Neural progenitor cell (in vitro differentiated cells): Measurements from ENCODE around the gene TUG1. TPM values are rescaled to one million over a fixed set of nuclear protein-coding genes. Genes with fewer than 3 reads are reported as not detected.

Experiments used
- DNase-seq: peaks from one replicate; pipeline ENCODE4 v3.0.0-alpha.2; 2016; ENCODE audit warnings: low spot score
- H2AFZ ChIP-seq: fragments of 200-600 bp; sonication (generic); replicated peaks from 2 replicates; pipeline ENCODE4 v1.6.1; 2016; ENCODE audit warnings: antibody characterized with exemption
- H3F3A ChIP-seq: fragments of 200-600 bp; sonication (generic); 2 replicates; pipeline ENCODE4 v1.6.1; 2016; ENCODE audit warnings: antibody characterized with exemption, low read depth
- H3K27ac ChIP-seq: fragments of 200-600 bp; sonication (generic); 2 replicates; pipeline ENCODE4 v1.5.1; 2016; ENCODE audit warnings: mild to moderate bottlenecking
- H3K27me3 ChIP-seq: fragments of 200-600 bp; sonication (generic); 2 replicates; pipeline ENCODE4 v1.6.1; 2016; ENCODE audit warnings: mild to moderate bottlenecking, moderate library complexity
- H3K36me3 ChIP-seq: fragments of 200-600 bp; sonication (generic); 2 replicates; pipeline ENCODE4 v1.5.1; 2016
- H3K4me1 ChIP-seq: fragments of 200-600 bp; sonication (generic); 2 replicates; pipeline ENCODE4 v1.6.1; 2016; ENCODE audit warnings: mixed run types
- H3K4me2 ChIP-seq: fragments of 200-600 bp; sonication (generic); 2 replicates; pipeline ENCODE4 v1.6.1; 2016
- H3K4me3 ChIP-seq: fragments of 200-600 bp; sonication (generic); 2 replicates; pipeline ENCODE4 v1.5.1; 2016
- H3K79me2 ChIP-seq: fragments of 200-600 bp; sonication (generic); 2 replicates; pipeline ENCODE4 v1.6.1; 2016; ENCODE audit warnings: low read depth
- H3K9ac ChIP-seq: fragments of 200-600 bp; sonication (generic); 2 replicates; pipeline ENCODE4 v1.6.1; 2016
- H3K9me3 ChIP-seq: fragments of 200-600 bp; sonication (generic); 2 replicates; pipeline ENCODE4 v1.5.1; 2016; ENCODE audit warnings: low read depth
- H4K20me1 ChIP-seq: fragments of 200-600 bp; sonication (generic); 2 replicates; pipeline ENCODE4 v1.6.1; 2016; ENCODE audit warnings: low read depth
- H3K27ac Mint-ChIP-seq: 3 replicates; pipeline ENCODE4 v1.8.0; 2021; ENCODE audit warnings: mixed read lengths
- H3K27me3 Mint-ChIP-seq: 2 replicates; pipeline ENCODE4 v1.8.0; 2022; ENCODE audit warnings: low read depth, mild to moderate bottlenecking, inconsistent platforms, moderate library complexity, mixed read lengths; ENCODE audit not compliant: insufficient read depth
- H3K36me3 Mint-ChIP-seq: 3 replicates; pipeline ENCODE4 v1.8.0; 2021; ENCODE audit warnings: mixed read lengths
- H3K4me1 Mint-ChIP-seq: 3 replicates; pipeline ENCODE4 v1.8.0; 2021; ENCODE audit warnings: mixed read lengths
- H3K4me3 Mint-ChIP-seq: 3 replicates; pipeline ENCODE4 v1.8.0; 2021; ENCODE audit warnings: mild to moderate bottlenecking, moderate library complexity, mixed read lengths
- H3K9me3 Mint-ChIP-seq: 3 replicates; pipeline ENCODE4 v1.8.0; 2020; ENCODE audit warnings: mixed read lengths
- EZH2 ChIP-seq: fragments of 200-600 bp; sonication (generic); IDR thresholded peaks from 2 replicates; pipeline ENCODE4 v1.6.1; 2017; ENCODE audit warnings: antibody characterized with exemption, mild to moderate bottlenecking, moderate library complexity
- EZH2phosphoT487 ChIP-seq: fragments of 200-600 bp; sonication (generic); IDR thresholded peaks from 2 replicates; pipeline ENCODE4 v1.6.1; 2017; ENCODE audit warnings: antibody characterized with exemption
- total RNA-seq: library from RNA; depleted of rRNA; stranded (reverse); fragments of >200 nt; gene quantifications from 2 replicates; pipeline ENCODE4 v1.2.3, GENCODE V29; 2015; ENCODE audit warnings: low replicate concordance
- TF ChIP-seq, protein P1 (sequence below): fragments of 200-600 bp; sonication (generic); IDR thresholded peaks from 2 replicates; pipeline ENCODE4 v1.5.1; 2017; ENCODE audit warnings: antibody characterized with exemption, mild to moderate bottlenecking

TUG1 gene
- total RNA-seq, 1 donor from 2014 or later, result 136 TPM

DNA sequence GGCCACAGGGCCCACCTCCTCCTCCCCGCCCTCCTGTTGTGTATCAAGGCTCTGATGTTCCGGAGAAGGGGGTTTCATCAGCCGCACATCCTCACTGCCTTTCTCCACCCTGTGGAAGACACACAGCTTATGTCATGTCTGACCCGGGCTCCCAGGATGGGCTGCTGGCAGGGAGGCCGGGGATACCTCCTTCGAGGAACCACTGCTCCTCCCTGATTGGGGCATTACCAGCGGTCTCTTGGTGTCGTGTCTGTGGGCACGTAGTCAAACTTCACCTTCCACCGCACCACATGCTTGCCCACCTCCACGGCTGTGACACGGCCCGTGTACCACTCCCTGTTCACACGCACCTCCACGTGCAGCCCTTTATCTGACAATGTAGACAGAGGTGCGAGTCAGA, 36.4 kb upstream of the TUG1 start:
- Histone ChIP-seq H3F3A (no peaks in the 10 kb centered on the region), H4K20me1 (peaks cover 2% of the 10 kb centered on the region), H3K36me3 (peaks cover 10% of the 10 kb centered on the region), H3K9me3 (no peaks in the 10 kb centered on the region), H3K4me3 (no peak overlapping the region), H3K4me1 (no peaks in the 10 kb centered on the region), H3K27ac (no peak overlapping the region), H3K4me2 (no peak overlapping the region), H2AFZ (no peak overlapping the region), H3K79me2 (no peaks in the 10 kb centered on the region), H3K27me3 (no peaks in the 10 kb centered on the region), H3K9ac (no peak overlapping the region)
- peaks cover 58% of the 10 kb centered on the region for H3K36me3 Mint-ChIP-seq
- no peak overlapping the region for H3K4me3 Mint-ChIP-seq
- H3K9me3 Mint-ChIP-seq, result no peaks in the 10 kb centered on the region
- DNase-seq, result no peak
- TF ChIP-seq EZH2phosphoT487, result no peak
- TF ChIP-seq, protein P1, sequence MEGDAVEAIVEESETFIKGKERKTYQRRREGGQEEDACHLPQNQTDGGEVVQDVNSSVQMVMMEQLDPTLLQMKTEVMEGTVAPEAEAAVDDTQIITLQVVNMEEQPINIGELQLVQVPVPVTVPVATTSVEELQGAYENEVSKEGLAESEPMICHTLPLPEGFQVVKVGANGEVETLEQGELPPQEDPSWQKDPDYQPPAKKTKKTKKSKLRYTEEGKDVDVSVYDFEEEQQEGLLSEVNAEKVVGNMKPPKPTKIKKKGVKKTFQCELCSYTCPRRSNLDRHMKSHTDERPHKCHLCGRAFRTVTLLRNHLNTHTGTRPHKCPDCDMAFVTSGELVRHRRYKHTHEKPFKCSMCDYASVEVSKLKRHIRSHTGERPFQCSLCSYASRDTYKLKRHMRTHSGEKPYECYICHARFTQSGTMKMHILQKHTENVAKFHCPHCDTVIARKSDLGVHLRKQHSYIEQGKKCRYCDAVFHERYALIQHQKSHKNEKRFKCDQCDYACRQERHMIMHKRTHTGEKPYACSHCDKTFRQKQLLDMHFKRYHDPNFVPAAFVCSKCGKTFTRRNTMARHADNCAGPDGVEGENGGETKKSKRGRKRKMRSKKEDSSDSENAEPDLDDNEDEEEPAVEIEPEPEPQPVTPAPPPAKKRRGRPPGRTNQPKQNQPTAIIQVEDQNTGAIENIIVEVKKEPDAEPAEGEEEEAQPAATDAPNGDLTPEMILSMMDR, result no peak
- TF ChIP-seq EZH2, result no peak
- H3K4me1 Mint-ChIP-seq, result no peaks in the 10 kb centered on the region
- H3K27me3 Mint-ChIP-seq, result no peaks in the 10 kb centered on the region
- no peak overlapping the region for H3K27ac Mint-ChIP-seq

DNA sequence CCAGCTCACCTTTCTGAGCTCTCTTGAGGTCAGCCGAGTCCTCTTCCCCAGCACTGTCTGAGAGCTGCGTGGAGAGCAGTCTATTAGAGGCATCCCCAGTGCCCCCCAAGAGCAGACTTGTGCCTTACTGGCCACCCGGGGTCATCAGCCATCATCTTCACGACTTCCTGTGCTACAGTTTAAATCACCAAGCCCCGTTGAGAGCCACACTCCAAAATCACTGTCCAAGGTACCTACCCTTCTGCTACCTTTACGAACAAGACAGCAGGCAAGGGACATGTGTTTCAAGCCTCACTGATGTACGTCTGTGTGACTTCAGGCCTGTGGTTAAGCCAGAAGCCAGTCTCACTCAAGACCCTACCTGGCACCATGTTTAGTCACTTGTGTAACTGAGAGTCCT, 35.6 kb upstream of the TUG1 start:
- no peak for DNase-seq
- Histone ChIP-seq H3F3A (no peaks in the 10 kb centered on the region), H3K27me3 (no peaks in the 10 kb centered on the region), H3K9ac (no peak overlapping the region), H4K20me1 (peaks cover 2% of the 10 kb centered on the region), H3K36me3 (peaks cover 14% of the 10 kb centered on the region), H3K4me2 (no peak overlapping the region), H3K79me2 (no peaks in the 10 kb centered on the region), H3K27ac (no peak overlapping the region), H2AFZ (no peak overlapping the region), H3K4me3 (no peak overlapping the region), H3K4me1 (no peaks in the 10 kb centered on the region), H3K9me3 (no peaks in the 10 kb centered on the region)
- Mint-ChIP-seq H3K4me1 (no peaks in the 10 kb centered on the region), H3K9me3 (no peaks in the 10 kb centered on the region), H3K27me3 (no peaks in the 10 kb centered on the region), H3K36me3 (peaks cover 56% of the 10 kb centered on the region), H3K4me3 (no peak overlapping the region), H3K27ac (no peak overlapping the region)
- TF ChIP-seq EZH2phosphoT487 (no peak), EZH2 (no peak)
- TF ChIP-seq, protein P1, result no peak

DNA sequence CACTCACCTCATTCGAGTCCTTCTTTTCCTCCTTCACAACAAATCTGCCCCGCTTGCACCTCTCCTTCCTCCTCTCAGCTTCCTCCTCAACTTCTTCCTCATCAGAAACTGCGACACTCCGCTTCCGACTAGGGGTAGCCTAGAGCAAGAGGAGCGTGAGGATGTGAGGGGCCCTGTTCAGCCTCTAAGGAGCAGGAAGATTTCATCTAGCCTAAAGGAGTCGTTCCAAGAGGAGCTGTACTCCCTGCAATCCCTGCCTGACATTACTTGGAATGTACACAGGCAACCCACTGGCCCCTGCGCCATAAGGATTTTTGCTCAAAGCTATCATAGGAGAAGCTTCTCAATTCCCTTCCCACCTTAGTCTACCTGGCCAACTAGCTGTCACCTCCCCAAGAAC, 35.0 kb upstream of the TUG1 start:
- DNase-seq, result no peak
- Histone ChIP-seq H2AFZ (no peak overlapping the region), H3K4me2 (no peak overlapping the region), H4K20me1 (peaks cover 1% of the 10 kb centered on the region), H3K9me3 (no peaks in the 10 kb centered on the region), H3F3A (no peaks in the 10 kb centered on the region), H3K9ac (no peak overlapping the region), H3K27ac (no peak overlapping the region), H3K4me3 (no peak overlapping the region), H3K36me3 (peaks cover 12% of the 10 kb centered on the region), H3K27me3 (no peaks in the 10 kb centered on the region), H3K4me1 (no peaks in the 10 kb centered on the region), H3K79me2 (no peaks in the 10 kb centered on the region)
- no peaks in the 10 kb centered on the region for H3K9me3 Mint-ChIP-seq
- TF ChIP-seq EZH2 (no peak), EZH2phosphoT487 (no peak)
- TF ChIP-seq, protein P1, result no peak
- H3K27me3 Mint-ChIP-seq, result no peaks in the 10 kb centered on the region
- H3K27ac Mint-ChIP-seq, result no peak overlapping the region
- peaks cover 55% of the 10 kb centered on the region for H3K36me3 Mint-ChIP-seq
- no peaks in the 10 kb centered on the region for H3K4me1 Mint-ChIP-seq
- H3K4me3 Mint-ChIP-seq, result no peak overlapping the region
